GM12873 (cell line): Measurements from ENCODE around the gene SHISA8.

Experiments used
- TF ChIP-seq, protein P1 (sequence below): IDR thresholded peaks from 2 replicates; pipeline ENCODE4 v1.5.1; 2012; ENCODE audit warnings: low read depth, mild to moderate bottlenecking, moderate library complexity, low read length, control low read depth; ENCODE audit not compliant: insufficient read depth; ENCODE audit errors: missing control alignments

SHISA8 gene

DNA sequence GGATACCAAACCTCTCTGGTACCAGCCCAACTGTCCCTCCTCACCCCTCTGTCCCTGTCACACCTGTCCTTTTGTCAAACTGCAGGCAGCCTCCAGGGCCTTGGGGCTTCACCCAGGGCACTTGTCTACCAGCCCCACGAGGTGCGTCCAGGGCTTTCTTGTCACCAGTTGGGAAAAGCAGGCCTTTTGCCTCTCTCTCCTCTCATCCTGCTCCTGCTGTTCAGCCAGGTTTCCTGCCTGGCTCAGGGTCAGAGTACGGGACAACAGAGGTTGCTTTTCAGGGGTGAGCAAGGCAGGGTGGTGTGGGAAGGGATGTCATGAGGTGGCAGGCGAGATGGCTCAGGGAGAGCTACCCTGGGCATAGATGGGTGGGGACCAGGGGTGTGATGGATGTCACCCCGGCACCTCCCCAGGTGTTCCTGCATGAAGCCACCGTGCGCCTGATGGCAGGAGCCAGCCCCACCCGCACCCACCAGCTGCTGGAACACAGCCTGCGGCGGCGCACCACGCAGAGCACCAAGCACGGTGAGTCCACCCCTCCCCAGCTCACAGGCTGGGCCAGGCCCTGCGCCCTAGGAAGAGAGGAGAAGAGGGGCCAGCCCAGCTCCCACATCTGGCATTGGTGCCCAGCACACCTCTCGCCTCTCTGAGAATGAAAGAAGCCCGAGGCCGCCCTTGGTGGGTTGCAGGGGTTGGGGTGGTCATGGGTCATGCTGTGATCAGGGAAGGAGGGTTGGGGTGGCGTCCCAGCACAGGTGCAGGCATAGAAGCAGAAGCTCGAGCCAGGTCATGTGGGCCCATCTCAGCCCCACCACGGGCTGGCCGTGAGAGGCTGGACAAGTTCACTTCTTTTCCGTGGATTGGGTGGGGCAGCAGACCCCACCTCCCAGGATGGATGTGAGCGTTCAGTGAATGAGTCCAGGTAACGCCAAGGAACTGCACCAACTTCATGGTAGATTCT is 10.1 kb downstream of the SHISA8 start:
- TF ChIP-seq, protein P1, sequence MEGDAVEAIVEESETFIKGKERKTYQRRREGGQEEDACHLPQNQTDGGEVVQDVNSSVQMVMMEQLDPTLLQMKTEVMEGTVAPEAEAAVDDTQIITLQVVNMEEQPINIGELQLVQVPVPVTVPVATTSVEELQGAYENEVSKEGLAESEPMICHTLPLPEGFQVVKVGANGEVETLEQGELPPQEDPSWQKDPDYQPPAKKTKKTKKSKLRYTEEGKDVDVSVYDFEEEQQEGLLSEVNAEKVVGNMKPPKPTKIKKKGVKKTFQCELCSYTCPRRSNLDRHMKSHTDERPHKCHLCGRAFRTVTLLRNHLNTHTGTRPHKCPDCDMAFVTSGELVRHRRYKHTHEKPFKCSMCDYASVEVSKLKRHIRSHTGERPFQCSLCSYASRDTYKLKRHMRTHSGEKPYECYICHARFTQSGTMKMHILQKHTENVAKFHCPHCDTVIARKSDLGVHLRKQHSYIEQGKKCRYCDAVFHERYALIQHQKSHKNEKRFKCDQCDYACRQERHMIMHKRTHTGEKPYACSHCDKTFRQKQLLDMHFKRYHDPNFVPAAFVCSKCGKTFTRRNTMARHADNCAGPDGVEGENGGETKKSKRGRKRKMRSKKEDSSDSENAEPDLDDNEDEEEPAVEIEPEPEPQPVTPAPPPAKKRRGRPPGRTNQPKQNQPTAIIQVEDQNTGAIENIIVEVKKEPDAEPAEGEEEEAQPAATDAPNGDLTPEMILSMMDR, result no peak

DNA sequence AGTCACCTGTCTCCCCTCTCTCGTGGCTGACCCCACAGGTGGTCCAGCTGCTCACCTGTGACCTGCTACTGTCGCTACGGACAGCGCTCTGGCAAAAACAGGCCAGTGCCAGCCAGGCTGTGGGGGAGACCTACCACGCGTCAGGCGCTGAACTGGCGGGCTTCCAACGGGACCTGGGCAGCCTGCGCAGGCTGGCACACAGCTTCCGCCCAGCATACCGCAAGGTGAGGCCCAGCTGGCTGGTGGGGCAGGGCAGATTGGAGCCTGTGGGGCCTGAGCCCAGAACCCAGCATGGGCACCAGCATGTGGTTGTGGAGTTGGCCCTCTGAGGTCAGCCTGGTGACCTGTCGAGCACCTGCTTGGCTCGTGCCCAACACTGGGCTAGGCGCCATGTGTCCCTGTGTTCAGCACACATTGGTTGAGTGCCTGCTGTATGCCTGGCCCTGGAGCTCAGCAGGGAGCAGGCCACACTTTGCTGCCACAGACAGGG is 11.9 kb downstream of the SHISA8 start:
- TF ChIP-seq, protein P1, result no peak

GRCh38 chr22:41902016-41902415 is 12.9 kb downstream of the SHISA8 start:
- TF ChIP-seq, protein P1, result no peak

GRCh38 chr22:41900652-41901312 is 14.1 kb downstream of the SHISA8 start:
- TF ChIP-seq, protein P1, result no peak

GRCh38 chr22:41899992-41900651 is 14.8 kb downstream of the SHISA8 start:
- TF ChIP-seq, protein P1, result no peak

- TF ChIP-seq, protein P1, result no peak
These were observed 15.8 kb downstream of the SHISA8 start for GRCh38 chr22:41899110-41899509.

- TF ChIP-seq, protein P1, result no peak
These were observed 16.2 kb downstream of the SHISA8 start for GRCh38 chr22:41898645-41899044.
